Neural cell (in vitro differentiated cells): ENCODE data around the gene TSPEAR.

Source experiments
- CTCF ChIP-seq: fragments of 450-650 bp; IDR thresholded peaks from 2 replicates; pipeline ENCODE4 v1.5.1; 2014; ENCODE audit warnings: antibody characterized with exemption, mild to moderate bottlenecking, moderate library complexity; ENCODE audit not compliant: poor library complexity, severe bottlenecking
- EP300 ChIP-seq: fragments of 450-650 bp; conservative IDR thresholded peaks from 2 replicates; pipeline ENCODE4 v1.6.1; 2014; ENCODE audit warnings: antibody characterized with exemption, mild to moderate bottlenecking, moderate library complexity; ENCODE audit not compliant: poor library complexity, severe bottlenecking
- POLR2AphosphoS5 ChIP-seq: IDR thresholded peaks from 2 replicates; pipeline ENCODE4 v1.6.1; 2012
- REST ChIP-seq: IDR thresholded peaks from 2 replicates; pipeline ENCODE4 v1.6.1; 2012; ENCODE audit warnings: borderline replicate concordance
- SMC3 ChIP-seq: fragments of 450-650 bp; conservative IDR thresholded peaks from 2 replicates; pipeline ENCODE4 v1.6.1; 2014; ENCODE audit warnings: antibody characterized with exemption, mild to moderate bottlenecking, moderate library complexity; ENCODE audit not compliant: poor library complexity
- TAF1 ChIP-seq: IDR thresholded peaks from 2 replicates; pipeline ENCODE4 v1.6.1; 2012; ENCODE audit warnings: low read depth

GRCh38 chr21:44550807-44551206, 160.6 kb downstream of the TSPEAR start:
- no peak for TF ChIP-seq CTCF
- TF ChIP-seq EP300 = no peak
- no peak for TF ChIP-seq REST
- TF ChIP-seq POLR2AphosphoS5 = no peak
- no peak for TF ChIP-seq SMC3
- no peak for TF ChIP-seq TAF1
